ENCODE data around the gene ZNF592. TPM values are rescaled to one million over a fixed set of nuclear protein-coding genes. Genes with fewer than 3 reads are reported as not detected.

Gene ZNF592
- polyA plus RNA-seq, 1 donor from 2014 or later: 3.9 TPM

GRCh38 chr15:84833447-84834228 is 85.2 kb downstream of the ZNF592 start:
- H3K27me3 ChIP-seq (ENCODE audit: insufficient read depth, low read depth, low read length): no peaks in the 10 kb centered on the region
- H3F3A ChIP-seq (ENCODE audit: insufficient read depth, low read length, poor library complexity, severe bottlenecking): no peaks in the 10 kb centered on the region
- H3K9ac ChIP-seq (ENCODE audit: low read length): no peak overlapping the region
- H3K4me2 ChIP-seq (ENCODE audit: low read length): no peak overlapping the region
- H3K27ac ChIP-seq (ENCODE audit: low read length): no peak overlapping the region
- H2AFZ ChIP-seq (ENCODE audit: low read depth, low read length): no peak overlapping the region
- H3K9me3 ChIP-seq (ENCODE audit: low read length): no peaks in the 10 kb centered on the region
- H3K36me3 ChIP-seq (ENCODE audit: insufficient read depth, low read length): no peaks in the 10 kb centered on the region
- no peaks in the 10 kb centered on the region for H4K20me1 ChIP-seq (ENCODE audit: insufficient read depth)
- no peaks in the 10 kb centered on the region for H3K79me2 ChIP-seq (replicated peaks; ENCODE audit: insufficient read depth, low read length)
- no peak overlapping the region for H3K4me3 ChIP-seq (ENCODE audit: low read length)
- TF ChIP-seq POLR2AphosphoS5 (IDR thresholded peaks at IDR 0.05) (no peak), TAF1 (IDR thresholded peaks at IDR 0.05; ENCODE audit: low read depth) (no peak), MXI1 (conservative IDR thresholded peaks at IDR 0.05; ENCODE audit: poor library complexity, severe bottlenecking) (no peak)
- H3K9me2 ChIP-seq (ENCODE audit: insufficient read depth, low read length): no peaks in the 10 kb centered on the region

GRCh38 chr15:84834229-84834955 is 86.0 kb downstream of the ZNF592 start:
- Histone ChIP-seq H3K4me2 (ENCODE audit: low read length) (no peak overlapping the region), H3K27me3 (ENCODE audit: insufficient read depth, low read depth, low read length) (no peaks in the 10 kb centered on the region), H2AFZ (ENCODE audit: low read depth, low read length) (no peak overlapping the region), H3K9me3 (ENCODE audit: low read length) (no peaks in the 10 kb centered on the region), H3K9me2 (ENCODE audit: insufficient read depth, low read length) (no peaks in the 10 kb centered on the region), H4K20me1 (ENCODE audit: insufficient read depth) (no peaks in the 10 kb centered on the region), H3K9ac (ENCODE audit: low read length) (no peak overlapping the region), H3K36me3 (ENCODE audit: insufficient read depth, low read length) (no peaks in the 10 kb centered on the region), H3K27ac (ENCODE audit: low read length) (no peak overlapping the region), H3K79me2 (replicated peaks; ENCODE audit: insufficient read depth, low read length) (no peaks in the 10 kb centered on the region), H3K4me3 (ENCODE audit: low read length) (no peak overlapping the region), H3F3A (ENCODE audit: insufficient read depth, low read length, poor library complexity, severe bottlenecking) (no peaks in the 10 kb centered on the region)
- TF ChIP-seq EP300 (conservative IDR thresholded peaks at IDR 0.05; ENCODE audit: poor library complexity, severe bottlenecking) (no peak), MXI1 (conservative IDR thresholded peaks at IDR 0.05; ENCODE audit: poor library complexity, severe bottlenecking) (no peak), CTCF (IDR thresholded peaks at IDR 0.05; ENCODE audit: poor library complexity, severe bottlenecking) (no peak), POLR2AphosphoS5 (IDR thresholded peaks at IDR 0.05) (no peak), RAD21 (conservative IDR thresholded peaks at IDR 0.05) (no peak), EZH2 (IDR thresholded peaks at IDR 0.05; ENCODE audit: borderline replicate concordance, insufficient read depth, low read length, poor library complexity, severe bottlenecking) (no peak), TAF1 (IDR thresholded peaks at IDR 0.05; ENCODE audit: low read depth) (no peak), REST (IDR thresholded peaks at IDR 0.05; ENCODE audit: borderline replicate concordance) (no peak), SMC3 (conservative IDR thresholded peaks at IDR 0.05; ENCODE audit: poor library complexity) (no peak)
